Measurements from ENCODE around the gene AQP2.

DNA sequence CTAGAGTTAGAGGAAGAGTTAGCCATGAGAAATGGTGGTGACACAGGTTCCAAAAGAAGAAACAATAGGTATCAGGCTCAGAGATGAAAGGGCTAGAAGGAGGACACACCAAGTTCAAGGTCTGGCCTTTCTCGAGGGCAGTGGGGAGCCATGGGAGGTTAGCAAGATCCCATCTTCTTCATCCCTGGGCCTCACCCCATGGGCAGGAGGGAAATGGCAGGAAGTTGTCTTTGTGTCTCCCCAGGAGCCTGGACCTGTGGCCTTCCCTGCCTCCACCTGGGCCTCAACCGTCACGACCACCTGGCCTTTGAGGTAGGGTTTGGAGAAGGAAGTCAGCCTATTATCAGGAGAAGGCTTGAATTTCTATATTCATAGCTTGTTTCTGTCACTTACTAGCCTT, 5.8 kb upstream of the AQP2 start:
- TF ChIP-seq CTCF (IDR thresholded peaks at IDR 0.05) = no peak
- no peak for TF ChIP-seq POLR2A (IDR thresholded peaks at IDR 0.05)

Data from uterus (tissue), 2 donors.